GM19452 (cell line): ENCODE measurements around the gene FXN.
"Not testable (repeated sequence)": the region's sequence is repeated elsewhere in the genome, so short reads cannot be mapped to it uniquely, and the experiment has no call there.

ENCODE experiments used
- ATAC-seq: cut with Tn5 transposase; IDR thresholded peaks from one replicate; pipeline ENCODE4 v1.9.1; 2021; ENCODE audit not compliant: unreplicated experiment

The FXN gene

DNA sequence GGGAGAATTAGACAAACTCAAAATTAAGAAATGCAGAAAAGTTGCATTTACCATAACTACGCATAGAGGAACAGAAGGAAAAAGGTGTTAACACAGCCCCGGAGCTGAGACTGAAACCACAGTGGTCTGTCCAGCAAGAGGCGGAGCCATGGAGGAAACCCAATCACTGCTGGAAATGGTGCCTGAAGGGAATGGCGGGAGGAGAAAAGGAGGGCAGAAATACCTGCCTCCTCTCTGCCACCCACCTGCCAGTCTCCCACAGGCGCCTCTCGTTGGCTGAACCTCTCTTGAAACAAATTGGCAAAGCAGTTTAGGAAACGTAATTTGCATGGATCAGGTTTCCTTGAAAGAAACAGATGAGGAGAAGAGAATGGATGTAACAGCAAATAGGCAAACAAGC, 11.9 kb upstream of the FXN start:
- ATAC-seq, result no peak

- ATAC-seq, result peak; percentile 69
These were observed 8.0 kb upstream of the FXN start for GRCh38 chr9:69027355-69028097.

DNA sequence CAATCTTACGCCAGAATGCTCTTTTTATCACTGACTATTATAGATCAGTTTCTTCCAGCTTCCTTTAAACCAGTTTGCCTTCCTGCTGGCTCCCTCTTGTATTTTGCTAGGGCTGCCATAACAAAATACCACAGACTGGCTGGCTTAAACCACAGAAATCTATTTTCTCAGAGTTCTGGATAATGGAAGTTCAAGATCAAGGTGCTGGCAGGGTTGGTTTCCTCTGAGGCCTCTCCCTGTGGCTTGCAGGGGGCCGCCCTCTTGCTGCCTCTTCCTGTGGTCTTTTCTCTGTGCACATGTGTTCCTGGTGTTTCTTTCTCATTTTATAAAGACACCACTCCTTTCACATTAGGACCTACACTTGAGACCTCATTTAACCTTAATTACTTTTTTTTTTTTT, 6.8 kb upstream of the FXN start:
- ATAC-seq, result no peak

- ATAC-seq, result no peak
These were observed 6.0 kb upstream of the FXN start for GRCh38 chr9:69029535-69029934.

DNA sequence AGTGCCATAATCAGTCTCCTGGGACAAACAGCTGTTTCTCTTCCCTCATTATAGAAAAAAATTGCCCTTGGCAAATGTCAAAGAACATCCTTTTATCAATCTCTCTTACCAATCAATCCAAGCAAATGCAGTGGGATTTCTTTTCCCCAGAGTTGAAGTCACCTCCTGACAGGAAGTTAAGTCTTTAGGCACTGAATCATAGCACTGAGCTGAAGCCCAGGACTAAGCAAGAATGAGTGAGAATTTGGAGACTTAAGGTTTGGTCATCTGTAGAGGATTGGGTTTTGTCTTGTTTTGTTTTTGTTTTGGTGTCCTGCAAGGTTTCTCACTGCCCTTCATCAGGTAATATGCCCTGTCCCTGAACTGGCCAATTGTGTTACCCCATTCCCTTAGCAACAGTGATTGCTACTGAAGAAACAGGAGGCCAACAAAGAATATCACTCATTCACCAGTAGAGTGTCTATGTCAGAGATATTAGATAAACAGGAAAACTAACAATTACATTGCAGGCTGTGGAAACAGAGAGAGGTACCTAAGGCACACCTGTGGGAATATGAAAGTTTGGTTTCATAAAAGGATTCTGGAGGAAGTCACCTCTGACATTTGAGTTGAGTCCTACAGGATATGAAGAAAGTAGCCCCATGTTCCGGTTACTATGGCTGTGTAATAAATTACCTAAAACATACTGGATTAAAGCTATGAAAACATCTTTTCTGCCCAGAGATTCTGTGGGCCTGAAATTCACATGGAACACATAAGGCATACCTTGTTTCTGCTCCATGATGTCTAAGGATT, 4.5 kb upstream of the FXN start:
- ATAC-seq, result no peak

- no peak for ATAC-seq
These were observed 1.5 kb upstream of the FXN start for GRCh38 chr9:69034071-69034470.

DNA sequence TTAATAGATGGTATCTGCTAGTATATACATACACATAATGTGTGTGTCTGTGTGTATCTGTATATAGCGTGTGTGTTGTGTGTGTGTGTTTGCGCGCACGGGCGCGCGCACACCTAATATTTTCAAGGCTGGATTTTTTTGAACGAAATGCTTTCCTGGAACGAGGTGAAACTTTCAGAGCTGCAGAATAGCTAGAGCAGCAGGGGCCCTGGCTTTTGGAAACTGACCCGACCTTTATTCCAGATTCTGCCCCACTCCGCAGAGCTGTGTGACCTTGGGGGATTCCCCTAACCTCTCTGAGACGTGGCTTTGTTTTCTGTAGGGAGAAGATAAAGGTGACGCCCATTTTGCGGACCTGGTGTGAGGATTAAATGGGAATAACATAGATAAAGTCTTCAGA, 757 bp downstream of the FXN start:
- ATAC-seq, result no peak

- ATAC-seq, result no peak
These were observed 1.2 kb downstream of the FXN start for GRCh38 chr9:69036799-69037198.

DNA sequence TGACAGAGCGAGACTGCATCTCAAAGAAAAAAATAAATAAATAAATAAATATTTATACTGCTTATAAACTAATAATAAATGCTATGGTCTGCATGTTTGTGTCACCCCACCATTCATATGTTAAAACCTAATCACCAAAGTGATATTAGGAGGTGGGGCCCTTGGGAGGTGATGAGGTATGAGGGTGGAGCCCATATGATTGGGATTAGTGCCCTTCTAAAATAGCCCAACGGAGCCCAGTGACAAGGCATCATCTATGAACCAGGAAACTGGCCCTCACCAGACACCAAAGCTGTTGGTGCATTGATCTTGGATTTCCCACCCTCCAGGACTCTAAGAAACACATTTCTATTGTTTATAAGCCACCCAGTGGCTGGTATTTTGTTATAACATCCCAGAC, 5.1 kb downstream of the FXN start:
- no peak for ATAC-seq

DNA sequence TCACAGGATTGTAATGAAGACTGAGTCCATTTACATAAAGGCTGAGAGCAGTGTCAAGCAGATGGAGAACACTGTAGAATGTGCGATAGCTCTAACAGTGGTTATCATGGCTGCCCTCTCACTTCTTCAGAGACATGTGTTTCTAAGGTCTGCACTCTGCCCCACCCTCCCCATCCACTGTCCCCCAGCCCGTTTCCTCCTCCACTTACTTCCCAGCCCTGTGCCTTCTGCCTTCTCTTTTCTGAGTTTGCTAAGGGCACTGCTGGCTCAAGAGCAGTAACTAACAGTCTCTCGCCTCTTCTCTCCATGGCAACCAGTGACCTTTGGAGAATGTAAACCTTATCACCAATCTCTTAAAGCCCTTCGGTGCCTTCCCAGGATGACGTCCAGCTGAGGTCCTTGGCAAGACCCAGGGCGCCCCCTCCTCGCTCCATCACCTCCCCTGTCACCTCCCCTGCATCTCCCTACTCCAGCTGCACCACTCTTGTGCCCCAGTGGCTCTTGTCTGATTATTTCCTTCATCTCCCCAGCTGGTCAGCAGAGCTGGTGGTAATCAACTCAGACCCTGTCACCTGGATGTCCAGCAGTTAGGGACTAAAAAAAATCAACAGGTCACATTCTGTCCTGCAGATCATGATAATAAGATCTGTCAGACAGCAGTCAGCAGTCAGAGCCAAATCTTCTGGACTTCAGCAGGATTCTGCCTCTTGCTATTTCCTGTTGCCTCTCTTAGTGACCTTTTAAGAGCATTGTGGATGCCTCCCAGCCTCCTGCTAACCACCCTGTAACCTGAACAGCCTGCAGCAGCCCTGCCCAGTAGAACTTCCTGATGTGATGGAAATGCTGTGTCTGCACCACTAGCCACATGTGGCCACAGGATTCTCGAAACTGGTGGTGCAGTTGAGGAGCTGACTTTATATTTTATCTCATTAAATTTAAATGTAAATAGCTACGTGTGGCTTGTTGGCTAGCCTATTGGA, 9.0 kb downstream of the FXN start:
- no peak for ATAC-seq

DNA sequence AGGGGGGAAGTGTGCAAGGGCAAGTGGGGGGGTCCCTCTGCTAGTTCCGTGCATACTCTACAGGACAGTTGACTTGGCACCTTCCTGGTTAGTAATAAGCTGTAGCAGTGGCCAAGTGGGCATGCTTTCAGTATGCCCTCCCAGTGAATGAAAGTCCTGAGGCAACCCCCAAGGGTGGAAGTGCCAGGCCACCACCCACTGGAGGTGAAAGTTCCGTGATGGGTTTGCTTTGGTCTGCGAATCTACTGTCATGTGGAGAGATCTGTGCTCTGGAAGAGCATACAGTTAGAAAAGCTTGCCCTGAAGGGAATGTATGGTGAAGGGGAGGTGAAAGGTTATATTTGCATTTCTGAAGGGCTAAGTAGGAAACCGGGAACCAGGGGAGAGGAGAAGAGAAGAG, 10.3 kb downstream of the FXN start:
- no peak for ATAC-seq

- no peak for ATAC-seq
These were observed 11.2 kb downstream of the FXN start for GRCh38 chr9:69046723-69047122.

DNA sequence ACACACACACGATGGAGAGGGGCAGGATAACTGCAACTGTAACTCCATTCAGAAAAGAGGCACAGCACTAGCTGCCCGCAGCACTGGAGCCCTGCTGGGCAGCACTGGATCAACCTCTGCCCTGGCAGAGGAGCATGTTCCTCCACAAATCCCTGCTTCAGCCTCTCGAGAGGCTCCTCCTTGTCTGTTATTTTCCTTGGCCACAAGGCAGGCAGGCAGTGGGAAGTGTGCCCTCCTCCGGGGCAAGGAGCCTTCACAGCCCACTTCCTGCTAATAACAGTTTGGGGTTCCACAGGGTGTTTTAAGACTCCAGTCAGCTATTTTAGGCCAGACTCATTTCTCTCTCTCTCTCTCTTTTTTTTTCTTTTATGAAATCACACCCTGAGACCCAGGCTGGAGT, 11.8 kb downstream of the FXN start:
- ATAC-seq, result no peak

- no peak for ATAC-seq
These were observed 13.5 kb downstream of the FXN start for GRCh38 chr9:69049094-69049493.

GRCh38 chr9:69050936-69051335, 15.4 kb downstream of the FXN start:
- ATAC-seq, result not testable (repeated sequence)

DNA sequence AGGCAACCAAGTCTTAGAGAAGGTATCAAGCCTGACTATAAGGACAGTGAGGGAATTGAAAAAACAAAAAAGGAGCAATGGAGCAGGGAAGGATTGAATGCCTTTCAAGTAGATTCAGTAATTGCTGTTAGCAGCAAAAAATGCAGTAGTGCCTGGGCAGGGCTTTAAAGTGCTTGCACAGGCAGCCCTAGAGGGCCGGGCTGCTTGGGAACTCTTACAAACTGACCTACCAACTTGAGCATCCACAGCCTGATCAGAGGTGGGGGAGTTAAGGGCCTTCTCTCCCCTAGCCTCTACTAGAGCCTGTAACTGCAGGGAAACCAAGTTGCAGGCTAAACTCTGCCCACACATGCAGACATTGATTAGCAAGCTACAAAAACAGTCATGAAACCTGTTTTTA, 19.4 kb downstream of the FXN start:
- no peak for ATAC-seq

GRCh38 chr9:69056191-69056815, 20.8 kb downstream of the FXN start:
- ATAC-seq, result no peak

GRCh38 chr9:69058101-69058500, 22.5 kb downstream of the FXN start:
- no peak for ATAC-seq

GRCh38 chr9:69060766-69061165, 25.2 kb downstream of the FXN start:
- no peak for ATAC-seq

GRCh38 chr9:69062195-69062594, 26.6 kb downstream of the FXN start:
- no peak for ATAC-seq

- no peak for ATAC-seq
These were observed 28.3 kb downstream of the FXN start for GRCh38 chr9:69063839-69064238.
